Ovary (tissue), 3 donors: ENCODE data around the gene UBA52.

ENCODE experiments used
- EP300 ChIP-seq: sonication (generic); formaldehyde crosslinking; IDR thresholded peaks from one replicate; pipeline ENCODE4 v1.6.1; 2017; ENCODE audit warnings: antibody characterized with exemption
- POLR2A ChIP-seq: fragments of 450-650 bp; IDR thresholded peaks from one replicate; pipeline ENCODE4 v1.6.1; 2017; ENCODE audit warnings: antibody characterized with exemption, mild to moderate bottlenecking, moderate library complexity
- TF ChIP-seq, protein P1 (sequence below), 3 donors: fragments of 450-650 bp in 2 of 3; fragments of 200-600 bp in 1 of 3; IDR thresholded peaks; one replicate each; pipeline versions ENCODE4 v1.5.1 to v1.8.0; 2016 to 2022; ENCODE audit warnings: antibody characterized with exemption in 3 of 3, mild to moderate bottlenecking in 1 of 3
- donor health status: DM: no; HTN: no; CAD: no.

DNA sequence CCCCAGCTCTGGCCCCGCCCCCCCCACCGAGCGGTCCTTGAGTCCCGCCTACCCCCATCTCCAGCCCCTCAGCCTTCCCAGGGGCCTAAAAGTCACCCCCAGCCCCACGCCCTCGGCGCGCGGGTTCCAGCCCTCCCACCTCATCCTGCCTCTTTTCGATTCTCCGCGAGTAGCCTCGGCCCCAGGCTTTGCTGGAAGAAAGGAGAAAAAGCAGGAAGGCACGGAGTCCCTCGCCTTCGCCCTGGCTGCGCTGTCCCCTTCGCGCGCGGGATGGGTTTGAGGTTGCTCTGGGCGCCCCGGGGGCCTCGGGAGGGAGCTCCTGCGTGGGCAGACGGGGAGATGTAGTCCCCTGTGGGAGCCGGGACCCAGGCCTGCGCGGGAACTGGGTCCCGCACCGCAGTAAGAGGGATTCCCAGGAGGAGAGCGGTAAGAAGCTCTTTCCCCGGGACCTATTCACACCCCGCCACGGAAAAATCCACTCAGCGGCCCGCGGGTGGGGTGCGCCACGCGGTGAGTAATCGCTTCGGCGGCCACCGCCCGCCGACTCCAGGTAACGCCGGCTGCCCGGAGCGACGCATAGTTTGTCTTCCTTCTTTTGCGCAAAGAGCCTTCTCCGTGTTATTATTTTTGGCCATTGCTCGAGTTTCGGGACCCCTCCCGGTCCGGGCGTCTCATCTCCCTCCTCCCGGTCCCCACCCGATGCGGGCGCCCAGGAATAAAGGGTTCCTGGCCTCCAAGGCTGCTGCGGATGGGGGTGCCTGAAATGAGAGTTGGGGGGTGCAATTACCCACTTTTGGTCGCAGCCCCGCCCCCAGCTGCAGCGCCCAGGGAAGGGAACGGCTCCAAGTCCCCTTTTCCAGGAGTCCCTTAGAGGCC, 35.8 kb downstream of the UBA52 start:
- TF ChIP-seq, protein P1, sequence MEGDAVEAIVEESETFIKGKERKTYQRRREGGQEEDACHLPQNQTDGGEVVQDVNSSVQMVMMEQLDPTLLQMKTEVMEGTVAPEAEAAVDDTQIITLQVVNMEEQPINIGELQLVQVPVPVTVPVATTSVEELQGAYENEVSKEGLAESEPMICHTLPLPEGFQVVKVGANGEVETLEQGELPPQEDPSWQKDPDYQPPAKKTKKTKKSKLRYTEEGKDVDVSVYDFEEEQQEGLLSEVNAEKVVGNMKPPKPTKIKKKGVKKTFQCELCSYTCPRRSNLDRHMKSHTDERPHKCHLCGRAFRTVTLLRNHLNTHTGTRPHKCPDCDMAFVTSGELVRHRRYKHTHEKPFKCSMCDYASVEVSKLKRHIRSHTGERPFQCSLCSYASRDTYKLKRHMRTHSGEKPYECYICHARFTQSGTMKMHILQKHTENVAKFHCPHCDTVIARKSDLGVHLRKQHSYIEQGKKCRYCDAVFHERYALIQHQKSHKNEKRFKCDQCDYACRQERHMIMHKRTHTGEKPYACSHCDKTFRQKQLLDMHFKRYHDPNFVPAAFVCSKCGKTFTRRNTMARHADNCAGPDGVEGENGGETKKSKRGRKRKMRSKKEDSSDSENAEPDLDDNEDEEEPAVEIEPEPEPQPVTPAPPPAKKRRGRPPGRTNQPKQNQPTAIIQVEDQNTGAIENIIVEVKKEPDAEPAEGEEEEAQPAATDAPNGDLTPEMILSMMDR (IDR thresholded peaks at IDR 0.05) = no peak
- no peak for TF ChIP-seq POLR2A
- no peak for TF ChIP-seq EP300
